Sigmoid colon (tissue), 7 donors: ENCODE data around the gene RIMBP2. TPM values are rescaled to one million over a fixed set of nuclear protein-coding genes. Genes with fewer than 3 reads are reported as not detected.

Experiments used
- DNase-seq: peaks from one replicate; pipeline ENCODE4 v3.0.0-alpha.2; 2019
- H3K27ac ChIP-seq, 4 donors: fragments of 200-600 bp; sonication (generic); one replicate each; pipeline ENCODE4 v1.5.1; 2016 to 2019; ENCODE audit warnings: mild to moderate bottlenecking in 1 of 4
- H3K27me3 ChIP-seq, 3 donors: fragments of 200-600 bp; sonication (generic); one replicate each; pipeline ENCODE4 v1.5.1; 2019; ENCODE audit warnings: mild to moderate bottlenecking in 1 of 3
- H3K36me3 ChIP-seq, 4 donors: fragments of 200-600 bp; sonication (generic); one replicate each; pipeline ENCODE4 v1.5.1; 2016 to 2019
- H3K4me1 ChIP-seq, 4 donors: fragments of 200-600 bp; sonication (generic); one replicate each; pipeline ENCODE4 v1.5.1; 2017 to 2019
- H3K4me3 ChIP-seq, 4 donors: fragments of 200-600 bp; sonication (generic); one replicate each; pipeline ENCODE4 v1.5.1; 2017 to 2019; ENCODE audit warnings: mild to moderate bottlenecking in 2 of 4, moderate library complexity in 1 of 4
- H3K9me3 ChIP-seq, 4 donors: fragments of 200-600 bp in 3 of 4; sonication (generic) in 3 of 4; one replicate each; pipeline versions ENCODE4 v1.5.1 to v1.6.1; 2013 to 2019
- CTCF ChIP-seq, 4 experiments: fragments of 450-650 bp in 3 of 4; fragments of 200-600 bp in 1 of 4; IDR thresholded peaks; one replicate each; pipeline ENCODE4 v1.5.1; 2016 to 2019; ENCODE audit warnings: antibody characterized with exemption in 4 of 4, mild to moderate bottlenecking in 3 of 4, moderate library complexity in 2 of 4
- EP300 ChIP-seq, 4 donors: sonication (generic); formaldehyde crosslinking; IDR thresholded peaks; one replicate each; pipeline ENCODE4 v1.6.1; 2017; ENCODE audit warnings: antibody characterized with exemption in 4 of 4
- POLR2A ChIP-seq, 2 donors: fragments of 450-650 bp; IDR thresholded peaks; one replicate each; pipeline ENCODE4 v1.6.1; 2016; ENCODE audit warnings: antibody characterized with exemption in 2 of 2, mild to moderate bottlenecking in 2 of 2, moderate library complexity in 2 of 2
- POLR2AphosphoS5 ChIP-seq, 4 donors: sonication (generic); formaldehyde crosslinking; IDR thresholded peaks; one replicate each; pipeline ENCODE4 v1.6.1; 2017; ENCODE audit warnings: antibody characterized with exemption in 4 of 4
- WGBS, 2 donors: extraction: QIAGEN DNeasy Blood & Tissue Kit; methylation state at CpG; one replicate each; pipeline ENCODE4 v1.1.7; 2013; 5-methylcytosine and 5-hydroxymethylcytosine counted together
- intact Hi-C: fragments of 100-400 bp; cut with DNase I; formaldehyde crosslinking; loops from one replicate; pipeline ENCODE4 v1.15.1; 2023
- polyA plus RNA-seq, 3 donors: library from polyadenylated mRNA; stranded (reverse); fragments of 200-250 nt; gene quantifications; one replicate each; pipeline ENCODE4 v1.2.3, GENCODE V29; 2013
- total RNA-seq, 4 donors: library from RNA; depleted of rRNA; stranded (reverse); fragments of >200 nt; gene quantifications; one replicate each; pipeline ENCODE4 v1.1.0, GENCODE V29; 2016
- donor health status: healthy with polysubstance abuse.
- donor health status: Bipolar disorder and iron deficiency.
- donor health status: healthy.

Gene RIMBP2
- total and polyA plus RNA-seq, 7 donors: under 0.01 to 5.5 (median 1.4) TPM

GRCh38 chr12:130573235-130573634 is 142.9 kb downstream of the RIMBP2 start:
- intact Hi-C loops: no loop called here
- 87 to 90% methylated on average over 14 of the region's 14 CpGs for WGBS, 2 donors
- no peak for DNase-seq
- no peak overlapping the region for H3K4me3 ChIP-seq
- H3K9me3 ChIP-seq: peaks cover 0 to 2% (median 0%) of the 10 kb centered on the region in 4 donors
- no peaks in the 10 kb centered on the region for H3K27me3 ChIP-seq
- H3K27ac ChIP-seq: no peak overlapping the region
- no peaks in the 10 kb centered on the region for H3K4me1 ChIP-seq
- H3K36me3 ChIP-seq: no peaks in the 10 kb centered on the region
- TF ChIP-seq POLR2A (IDR thresholded peaks at IDR 0.05) (no peak), EP300 (IDR thresholded peaks at IDR 0.05) (no peak), POLR2AphosphoS5 (IDR thresholded peaks at IDR 0.05) (no peak)

- Histone ChIP-seq H3K4me3 (no peak overlapping the region), H3K36me3 (no peaks in the 10 kb centered on the region), H3K9me3 (peaks cover 0 to 2% (median 0%) of the 10 kb centered on the region in 4 donors), H3K27ac (no peak overlapping the region), H3K4me1 (no peaks in the 10 kb centered on the region), H3K27me3 (no peaks in the 10 kb centered on the region)
- intact Hi-C loops: no loop called here
- TF ChIP-seq CTCF (IDR thresholded peaks at IDR 0.05): no peak
- TF ChIP-seq POLR2AphosphoS5 (IDR thresholded peaks at IDR 0.05): no peak
- no peak for DNase-seq
- 79 to 80% methylated on average over 11 of the region's 11 CpGs for WGBS, 2 donors
Measured at GRCh38 chr12:130572553-130572952, 143.5 kb downstream of the RIMBP2 start.

GRCh38 chr12:130571734-130572133 is 144.4 kb downstream of the RIMBP2 start:
- TF ChIP-seq POLR2A (IDR thresholded peaks at IDR 0.05) (no peak), CTCF (IDR thresholded peaks at IDR 0.05) (no peak), POLR2AphosphoS5 (IDR thresholded peaks at IDR 0.05) (no peak), EP300 (IDR thresholded peaks at IDR 0.05) (no peak)
- WGBS, 2 donors: 90 to 91% methylated on average over 8 of the region's 8 CpGs
- Histone ChIP-seq H3K9me3 (peaks cover 0 to 2% (median 0%) of the 10 kb centered on the region in 4 donors), H3K27me3 (no peaks in the 10 kb centered on the region), H3K4me3 (no peak overlapping the region), H3K27ac (no peak overlapping the region), H3K4me1 (no peaks in the 10 kb centered on the region), H3K36me3 (no peaks in the 10 kb centered on the region)
- DNase-seq: no peak
- intact Hi-C loops: no loop called here

GRCh38 chr12:130571089-130571488 is 145.0 kb downstream of the RIMBP2 start:
- TF ChIP-seq CTCF (IDR thresholded peaks at IDR 0.05) (no peak), POLR2A (IDR thresholded peaks at IDR 0.05) (no peak), EP300 (IDR thresholded peaks at IDR 0.05) (no peak), POLR2AphosphoS5 (IDR thresholded peaks at IDR 0.05) (no peak)
- no peak overlapping the region for H3K27ac ChIP-seq
- H3K36me3 ChIP-seq: no peaks in the 10 kb centered on the region
- no peaks in the 10 kb centered on the region for H3K27me3 ChIP-seq
- no peaks in the 10 kb centered on the region for H3K4me1 ChIP-seq
- intact Hi-C loops: no loop called here
- H3K9me3 ChIP-seq: peaks cover 0 to 6% (median 2%) of the 10 kb centered on the region in 4 donors
- no peak for DNase-seq
- WGBS, 2 donors: 65 to 87% methylated on average over 6 of the region's 6 CpGs
- no peak overlapping the region for H3K4me3 ChIP-seq

GRCh38 chr12:130569521-130569920 is 146.6 kb downstream of the RIMBP2 start:
- Histone ChIP-seq H3K27ac (no peak overlapping the region), H3K4me1 (no peaks in the 10 kb centered on the region), H3K4me3 (no peak overlapping the region), H3K36me3 (no peaks in the 10 kb centered on the region), H3K27me3 (no peaks in the 10 kb centered on the region), H3K9me3 (peaks cover 0 to 4% (median 2%) of the 10 kb centered on the region in 4 donors)
- DNase-seq: no peak
- TF ChIP-seq POLR2AphosphoS5 (IDR thresholded peaks at IDR 0.05) (no peak), CTCF (IDR thresholded peaks at IDR 0.05) (no peak), POLR2A (IDR thresholded peaks at IDR 0.05) (no peak), EP300 (IDR thresholded peaks at IDR 0.05) (no peak)
- WGBS, 2 donors: 63 to 87% methylated on average over 9 of the region's 9 CpGs
- intact Hi-C loops: no loop called here
